HepG2 (cell line): Measurements from ENCODE around the gene TM9SF4. TPM values are rescaled to one million over a fixed set of nuclear protein-coding genes. Genes with fewer than 3 reads are reported as not detected.

ENCODE experiments used
- ARNT ChIP-seq: fragments of 450-650 bp; IDR thresholded peaks from 2 replicates; pipeline ENCODE4 v1.6.1; 2017
- ATM ChIP-seq: fragments of 450-650 bp; IDR thresholded peaks from 2 replicates; pipeline ENCODE4 v1.7.1; 2017; ENCODE audit warnings: mild to moderate bottlenecking, borderline replicate concordance
- DR1 ChIP-seq: sonication (generic); formaldehyde crosslinking; IDR thresholded peaks from 2 replicates; pipeline ENCODE4 v1.8.0; 2021; ENCODE audit warnings: mild to moderate bottlenecking, missing genetic modification reagents, inconsistent platforms
- EP300 ChIP-seq, 3 experiments: sonication (generic) in 1 of 3; formaldehyde crosslinking in 1 of 3; IDR thresholded peaks; 2 replicates each; pipeline versions ENCODE4 v1.5.1 to v1.6.1; 2011 to 2020; ENCODE audit warnings: low read depth in 2 of 3, low read length in 2 of 3, borderline replicate concordance in 1 of 3, improper control_type of control experiment in 1 of 3, mild to moderate bottlenecking in 1 of 3, missing genetic modification reagents in 1 of 3, moderate library complexity in 1 of 3
- FOXC1 ChIP-seq: sonication (generic); formaldehyde crosslinking; IDR thresholded peaks from 2 replicates; pipeline ENCODE4 v1.8.0; 2022; ENCODE audit warnings: mild to moderate bottlenecking, missing genetic modification reagents, borderline replicate concordance
- HES4 ChIP-seq: sonication (generic); formaldehyde crosslinking; IDR thresholded peaks from 2 replicates; pipeline ENCODE4 v1.9.0; 2021; ENCODE audit warnings: mild to moderate bottlenecking, missing genetic modification reagents, borderline replicate concordance
- HOXA5 ChIP-seq: sonication (generic); formaldehyde crosslinking; IDR thresholded peaks from 2 replicates; pipeline ENCODE4 v1.4.0; 2020; ENCODE audit warnings: missing genetic modification reagents
- KDM5B ChIP-seq: sonication (generic); formaldehyde crosslinking; IDR thresholded peaks from 2 replicates; pipeline ENCODE4 v1.4.0; 2020; ENCODE audit warnings: missing genetic modification reagents, mild to moderate bottlenecking, borderline replicate concordance
- KLF6 ChIP-seq: IDR thresholded peaks from 2 replicates; pipeline ENCODE4 v1.8.0; 2016; ENCODE audit warnings: missing biosample characterization, missing genetic modification reagents
- MLLT10 ChIP-seq: sonication (generic); formaldehyde crosslinking; IDR thresholded peaks from 2 replicates; pipeline ENCODE4 v1.4.0; 2020; ENCODE audit warnings: missing genetic modification reagents
- NCOR1 ChIP-seq: fragments of 200-600 bp; sonication (generic); IDR thresholded peaks from 2 replicates; pipeline ENCODE4 v1.7.0; 2017; ENCODE audit warnings: antibody characterized with exemption, low read length, borderline replicate concordance
- PLRG1 ChIP-seq: fragments of 450-650 bp; conservative IDR thresholded peaks from 2 replicates; pipeline ENCODE4 v1.6.1; 2016
- ZFP1 ChIP-seq: IDR thresholded peaks from 2 replicates; pipeline ENCODE4 v1.6.1; 2016
- ZNF224 ChIP-seq: sonication (generic); formaldehyde crosslinking; IDR thresholded peaks from 2 replicates; pipeline ENCODE4 v1.5.0; 2020; ENCODE audit warnings: mild to moderate bottlenecking, missing genetic modification reagents
- ZNF549 ChIP-seq: sonication (generic); formaldehyde crosslinking; IDR thresholded peaks from 2 replicates; pipeline ENCODE4 v1.5.0; 2020; ENCODE audit warnings: missing genetic modification reagents
- ZNF777 ChIP-seq: sonication (generic); formaldehyde crosslinking; IDR thresholded peaks from 2 replicates; pipeline ENCODE4 v1.4.0; 2020; ENCODE audit warnings: missing genetic modification reagents
- ZNF878 ChIP-seq: sonication (generic); formaldehyde crosslinking; IDR thresholded peaks from 2 replicates; pipeline ENCODE4 v1.8.1; 2023; ENCODE audit warnings: mild to moderate bottlenecking, missing genetic modification reagents, moderate library complexity
- polyA plus RNA-seq, 8 experiments: library from polyadenylated mRNA; depleted of rRNA in 3 of 8; stranded (reverse) in 7 of 8; unstranded in 1 of 8; fragments of >200 nt; fragmentation: Illumina TruSeq in 4 of 8; extraction: Trizol in 4 of 8; gene quantifications; 2 replicates each; pipeline versions ENCODE4 v1.2.1 to v1.2.3, GENCODE V29; 2011 to 2016; ENCODE audit warnings: low read depth in 4 of 8, missing spikeins in 1 of 8, mixed read lengths in 1 of 8; ENCODE audit not compliant: insufficient read depth in 1 of 8
- total RNA-seq, 5 experiments: library from RNA; depleted of rRNA; stranded (reverse); fragments of >200 nt; fragmentation: Illumina TruSeq; extraction: Trizol; gene quantifications; 2 replicates each; pipeline ENCODE4 v1.2.3, GENCODE V29; 2016; ENCODE audit warnings: low read depth in 1 of 5
- TF ChIP-seq, protein P1 (sequence below): sonication (generic); formaldehyde crosslinking; IDR thresholded peaks from 2 replicates; pipeline ENCODE4 v1.4.0; 2020; ENCODE audit warnings: missing genetic modification reagents
- TF ChIP-seq, protein P2 (sequence below): IDR thresholded peaks from 2 replicates; pipeline ENCODE4 v1.6.1; 2016; ENCODE audit warnings: missing biosample characterization, missing genetic modification reagents, low read depth
- TF ChIP-seq, protein P3 (sequence below): sonication (generic); formaldehyde crosslinking; IDR thresholded peaks from 2 replicates; pipeline ENCODE4 v1.5.0; 2020; ENCODE audit warnings: mild to moderate bottlenecking, low read depth, missing genetic modification reagents, borderline replicate concordance
- TF ChIP-seq, protein P4 (sequence below): IDR thresholded peaks from 2 replicates; pipeline ENCODE4 v1.6.1; 2018; ENCODE audit warnings: missing genetic modification reagents, mild to moderate bottlenecking, missing compliant biosample characterization
- TF ChIP-seq, protein P5 (sequence below): sonication (generic); formaldehyde crosslinking; IDR thresholded peaks from 2 replicates; pipeline ENCODE4 v1.5.0; 2020; ENCODE audit warnings: missing genetic modification reagents
- TF ChIP-seq, protein P6 (sequence below): IDR thresholded peaks from 2 replicates; pipeline ENCODE4 v1.6.1; 2016; ENCODE audit warnings: missing genetic modification reagents, missing compliant biosample characterization

Gene TM9SF4
- total and polyA plus RNA-seq, 2 of the 13 experiments (the other 11 are each of a cell fraction or from before 2014, with no cell fraction given) = 53.5 to 171 TPM

DNA sequence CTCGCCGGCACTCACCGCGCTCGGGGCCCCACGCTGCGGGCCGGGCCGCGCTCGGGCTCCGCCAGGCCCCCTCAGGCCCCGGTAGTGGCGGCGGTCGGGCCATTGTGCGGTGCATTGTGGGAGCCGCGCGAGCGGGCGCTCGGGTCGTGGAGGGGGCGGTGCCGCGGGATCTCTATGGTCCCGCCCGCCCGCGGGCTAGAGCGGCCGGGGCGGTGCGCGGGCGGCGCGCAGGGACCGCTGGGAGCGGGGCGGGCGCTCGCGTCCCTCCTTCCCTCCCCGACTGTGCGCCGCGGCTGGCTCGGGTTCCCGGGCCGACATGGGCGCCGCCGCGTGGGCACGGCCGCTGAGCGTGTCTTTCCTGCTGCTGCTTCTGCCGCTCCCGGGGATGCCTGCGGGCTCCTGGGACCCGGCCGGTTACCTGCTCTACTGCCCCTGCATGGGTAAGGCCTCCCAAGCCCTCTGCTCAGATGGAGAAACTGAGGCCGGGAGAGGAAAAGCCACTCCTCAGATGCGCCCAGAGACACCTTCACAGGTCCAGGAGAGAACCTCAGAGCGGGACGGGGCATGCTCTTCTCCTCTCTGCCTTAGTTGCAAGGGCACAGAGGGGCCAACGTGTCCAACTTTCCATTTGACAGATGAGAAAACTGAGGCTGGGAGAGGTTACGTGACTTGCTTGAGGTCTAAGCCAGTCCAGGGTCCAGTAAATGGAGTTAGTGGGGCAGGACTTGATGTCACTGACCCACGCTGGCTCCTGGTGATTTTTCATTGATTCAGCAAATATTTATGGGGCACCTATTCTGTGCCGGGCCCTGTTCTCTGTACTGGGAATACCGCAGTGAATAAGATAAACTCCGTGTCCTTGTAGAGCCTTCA is 98.3 kb downstream of the TM9SF4 start, which contains the start of the genes PLAGL2 and POFUT1 (continued):
- TF ChIP-seq, protein P1, sequence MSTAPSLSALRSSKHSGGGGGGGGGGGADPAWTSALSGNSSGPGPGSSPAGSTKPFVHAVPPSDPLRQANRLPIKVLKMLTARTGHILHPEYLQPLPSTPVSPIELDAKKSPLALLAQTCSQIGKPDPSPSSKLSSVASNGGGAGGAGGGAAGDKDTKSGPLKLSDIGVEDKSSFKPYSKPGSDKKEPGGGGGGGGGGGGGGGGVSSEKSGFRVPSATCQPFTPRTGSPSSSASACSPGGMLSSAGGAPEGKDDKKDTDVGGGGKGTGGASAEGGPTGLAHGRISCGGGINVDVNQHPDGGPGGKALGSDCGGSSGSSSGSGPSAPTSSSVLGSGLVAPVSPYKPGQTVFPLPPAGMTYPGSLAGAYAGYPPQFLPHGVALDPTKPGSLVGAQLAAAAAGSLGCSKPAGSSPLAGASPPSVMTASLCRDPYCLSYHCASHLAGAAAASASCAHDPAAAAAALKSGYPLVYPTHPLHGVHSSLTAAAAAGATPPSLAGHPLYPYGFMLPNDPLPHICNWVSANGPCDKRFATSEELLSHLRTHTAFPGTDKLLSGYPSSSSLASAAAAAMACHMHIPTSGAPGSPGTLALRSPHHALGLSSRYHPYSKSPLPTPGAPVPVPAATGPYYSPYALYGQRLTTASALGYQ (CRISPR knock-in tag) = peak; percentile 64; the same call in 1 of the 2 replicates
- TF ChIP-seq HES4 (CRISPR knock-in tag) (peak; percentile 95; the same call in 1 of the 2 replicates), ZNF878 (no peak), ATM (no peak), KDM5B (peak; percentile 84), ZFP1 (CRISPR knock-in tag) (peak; percentile 46), NCOR1 (peak; percentile 56; the same call in 1 of the 2 replicates), ZNF777 (CRISPR knock-in tag) (peak; percentile 50; the same call in 1 of the 2 replicates), FOXC1 (no peak; the same call in 1 of the 2 replicates), HOXA5 (peak; percentile 96), KLF6 (CRISPR knock-in tag) (peak; percentile 95), MLLT10 (no peak), ZNF549 (CRISPR knock-in tag) (0 out of 2 replicates have a peak, but pooled peaks have one; percentile 44), DR1 (CRISPR knock-in tag) (peak; percentile 97; the same call in 1 of the 2 replicates), ARNT (no peak), PLRG1 (no peak), ZNF224 (CRISPR knock-in tag) (0 out of 2 replicates have a peak, but pooled peaks have one; percentile 93), EP300 (IDR thresholded peaks at IDR 0.05; ENCODE audit: low read depth in 2 of 2, low read length in 2 of 2) (peak; percentile 40 to 66; a peak in 1 of 4 replicates), EP300 (CRISPR knock-in tag; IDR thresholded peaks at IDR 0.05; ENCODE audit: borderline replicate concordance) (no peak)
- TF ChIP-seq, protein P2, sequence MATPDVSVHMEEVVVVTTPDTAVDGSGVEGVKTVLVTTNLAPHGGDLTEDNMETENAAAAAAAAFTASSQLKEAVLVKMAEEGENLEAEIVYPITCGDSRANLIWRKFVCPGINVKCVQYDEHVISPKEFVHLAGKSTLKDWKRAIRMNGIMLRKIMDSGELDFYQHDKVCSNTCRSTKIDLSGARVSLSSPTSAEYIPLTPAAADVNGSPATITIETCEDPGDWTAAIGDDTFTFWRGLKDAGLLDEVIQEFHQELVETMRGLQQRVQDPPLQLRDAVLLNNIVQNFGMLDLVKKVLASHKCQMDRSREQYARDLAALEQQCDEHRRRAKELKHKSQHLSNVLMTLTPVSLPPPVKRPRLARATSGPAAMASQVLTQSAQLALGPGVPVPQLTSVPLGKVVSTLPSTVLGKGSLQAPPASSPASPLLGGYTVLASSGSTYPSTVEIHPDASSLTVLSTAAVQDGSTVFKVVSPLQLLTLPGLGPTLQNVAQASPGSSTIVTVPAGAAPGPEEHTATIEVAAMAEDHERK = peak; percentile 59; the same call in 1 of the 2 replicates
- TF ChIP-seq, protein P3, sequence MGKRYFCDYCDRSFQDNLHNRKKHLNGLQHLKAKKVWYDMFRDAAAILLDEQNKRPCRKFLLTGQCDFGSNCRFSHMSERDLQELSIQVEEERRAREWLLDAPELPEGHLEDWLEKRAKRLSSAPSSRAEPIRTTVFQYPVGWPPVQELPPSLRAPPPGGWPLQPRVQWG (CRISPR knock-in tag) = 0 out of 2 replicates have a peak, but pooled peaks have one; percentile 3
- TF ChIP-seq, protein P4, sequence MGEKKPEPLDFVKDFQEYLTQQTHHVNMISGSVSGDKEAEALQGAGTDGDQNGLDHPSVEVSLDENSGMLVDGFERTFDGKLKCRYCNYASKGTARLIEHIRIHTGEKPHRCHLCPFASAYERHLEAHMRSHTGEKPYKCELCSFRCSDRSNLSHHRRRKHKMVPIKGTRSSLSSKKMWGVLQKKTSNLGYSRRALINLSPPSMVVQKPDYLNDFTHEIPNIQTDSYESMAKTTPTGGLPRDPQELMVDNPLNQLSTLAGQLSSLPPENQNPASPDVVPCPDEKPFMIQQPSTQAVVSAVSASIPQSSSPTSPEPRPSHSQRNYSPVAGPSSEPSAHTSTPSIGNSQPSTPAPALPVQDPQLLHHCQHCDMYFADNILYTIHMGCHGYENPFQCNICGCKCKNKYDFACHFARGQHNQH (CRISPR knock-in tag) = peak; percentile 82; the same call in 1 of the 2 replicates
- TF ChIP-seq, protein P5, sequence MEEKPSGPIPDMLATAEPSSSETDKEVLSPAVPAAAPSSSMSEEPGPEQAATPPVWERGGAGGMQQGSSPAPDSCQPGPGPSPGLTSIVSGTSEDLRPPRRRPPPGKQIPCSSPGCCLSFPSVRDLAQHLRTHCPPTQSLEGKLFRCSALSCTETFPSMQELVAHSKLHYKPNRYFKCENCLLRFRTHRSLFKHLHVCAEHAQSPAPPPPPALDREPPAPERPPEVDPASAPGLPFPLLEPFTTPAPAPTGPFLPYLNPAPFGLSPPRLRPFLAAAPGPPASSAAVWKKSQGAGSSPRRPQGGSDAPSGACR = no peak
- TF ChIP-seq, protein P6, sequence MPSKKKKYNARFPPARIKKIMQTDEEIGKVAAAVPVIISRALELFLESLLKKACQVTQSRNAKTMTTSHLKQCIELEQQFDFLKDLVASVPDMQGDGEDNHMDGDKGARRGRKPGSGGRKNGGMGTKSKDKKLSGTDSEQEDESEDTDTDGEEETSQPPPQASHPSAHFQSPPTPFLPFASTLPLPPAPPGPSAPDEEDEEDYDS = peak; percentile 93
